Measurements from ENCODE around the gene CARM1.
A peak's percentile ranks its signal among the peaks of the same experiment; 100 is the strongest.
"Not testable (repeated sequence)": the region's sequence is repeated elsewhere in the genome, so short reads cannot be mapped to it uniquely, and the experiment has no call there.

The CARM1 gene

DNA sequence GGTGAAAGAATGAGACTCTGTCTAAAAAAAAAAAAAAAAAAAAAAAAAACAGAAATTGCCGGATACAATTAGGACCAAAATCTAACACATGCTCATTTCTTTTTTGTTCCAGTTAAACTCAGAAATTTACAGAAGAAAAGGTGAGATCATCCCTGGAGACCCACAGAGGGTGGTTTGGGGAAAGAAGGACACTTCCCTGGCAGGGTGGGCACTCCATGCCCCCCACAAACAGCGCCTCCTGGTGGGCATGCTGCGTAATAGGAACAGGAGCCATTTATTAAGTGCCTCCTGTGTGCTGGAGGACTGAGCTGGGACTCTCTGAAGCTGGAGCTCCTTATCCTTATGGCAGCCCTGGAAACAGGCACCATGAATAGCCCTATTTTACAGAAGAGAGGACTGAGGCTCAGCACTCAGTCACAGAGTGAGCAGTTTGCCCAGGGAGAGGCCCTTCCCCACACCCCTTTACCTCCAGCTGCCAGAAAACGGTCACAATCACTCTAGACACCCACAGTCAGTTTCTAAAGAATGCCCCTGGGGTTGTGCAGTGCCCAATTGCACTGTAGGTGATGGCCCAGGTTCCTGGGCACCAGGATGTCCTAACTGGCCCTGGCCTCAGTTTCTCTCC is 13.0 kb upstream of the CARM1 start:
- no peak overlapping the region for H3K27ac Mint-ChIP-seq
- no peaks in the 10 kb centered on the region for H3K27me3 Mint-ChIP-seq
- no peaks in the 10 kb centered on the region for H3K9me3 Mint-ChIP-seq
- no peaks in the 10 kb centered on the region for H3K36me3 Mint-ChIP-seq (ENCODE audit: low read depth)
- no peak overlapping the region for H3K4me3 Mint-ChIP-seq
- peaks cover 3% of the 10 kb centered on the region for H3K4me1 Mint-ChIP-seq (ENCODE audit: low read depth)

DNA sequence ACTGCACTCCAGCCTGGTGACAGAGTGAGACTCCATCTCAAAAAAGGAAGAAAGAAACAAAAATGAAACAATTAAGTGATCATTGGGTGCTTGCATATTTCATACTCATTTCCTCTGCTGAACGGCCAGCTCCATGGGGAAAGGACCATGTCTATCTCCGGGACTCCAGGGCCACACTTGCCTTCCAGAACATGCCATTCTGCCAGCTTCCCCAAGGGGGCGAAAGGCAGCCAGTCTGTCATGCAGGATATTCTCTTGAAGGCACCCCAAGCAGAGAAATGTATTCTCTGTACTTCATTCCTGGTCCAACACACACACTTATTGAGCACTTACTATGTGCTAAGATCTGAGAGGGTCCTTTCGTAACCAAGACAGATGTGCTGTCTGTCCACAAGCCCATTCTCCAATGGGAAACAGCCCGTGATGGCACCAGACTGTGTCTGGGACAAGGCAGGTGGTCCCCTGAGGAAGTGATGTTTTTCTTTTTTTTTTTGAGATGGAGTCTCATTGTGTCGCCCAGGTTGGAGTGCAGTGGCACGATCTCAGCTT is 10.2 kb upstream of the CARM1 start:
- Mint-ChIP-seq H3K27ac (no peak overlapping the region), H3K36me3 (ENCODE audit: low read depth) (no peaks in the 10 kb centered on the region), H3K27me3 (no peaks in the 10 kb centered on the region), H3K9me3 (no peaks in the 10 kb centered on the region), H3K4me1 (ENCODE audit: low read depth) (peaks cover 12% of the 10 kb centered on the region), H3K4me3 (no peak overlapping the region)

DNA sequence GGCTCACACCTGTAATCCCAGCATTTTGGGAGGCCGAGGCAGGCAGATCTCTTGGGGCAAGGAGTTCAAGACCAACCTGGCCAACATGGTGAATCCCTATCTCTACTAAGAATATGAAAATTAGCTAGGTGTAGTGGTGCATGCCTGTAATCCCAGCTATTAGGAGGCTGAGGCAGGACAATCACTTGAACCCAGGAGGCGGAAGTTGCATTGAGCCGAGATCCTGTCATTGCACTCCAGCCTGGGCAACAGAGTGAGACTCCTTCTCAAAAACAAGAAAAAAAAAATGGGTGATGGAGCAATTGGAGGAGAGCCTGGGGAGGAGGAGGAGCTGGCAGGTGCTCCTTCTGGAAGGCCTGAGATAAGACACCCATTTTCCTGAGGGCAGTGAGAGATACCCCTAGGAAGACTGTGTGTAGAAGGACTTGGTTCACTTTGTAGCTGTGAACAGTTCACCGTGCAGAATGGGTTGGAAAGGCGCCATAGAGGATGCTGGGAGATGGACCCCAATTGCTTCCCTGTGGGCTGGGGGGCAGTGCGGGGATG is 8.7 kb upstream of the CARM1 start:
- Mint-ChIP-seq H3K4me1 (ENCODE audit: low read depth) (peaks cover 12% of the 10 kb centered on the region), H3K27ac (no peak overlapping the region), H3K4me3 (no peak overlapping the region), H3K36me3 (ENCODE audit: low read depth) (no peaks in the 10 kb centered on the region), H3K9me3 (no peaks in the 10 kb centered on the region), H3K27me3 (no peaks in the 10 kb centered on the region)

DNA sequence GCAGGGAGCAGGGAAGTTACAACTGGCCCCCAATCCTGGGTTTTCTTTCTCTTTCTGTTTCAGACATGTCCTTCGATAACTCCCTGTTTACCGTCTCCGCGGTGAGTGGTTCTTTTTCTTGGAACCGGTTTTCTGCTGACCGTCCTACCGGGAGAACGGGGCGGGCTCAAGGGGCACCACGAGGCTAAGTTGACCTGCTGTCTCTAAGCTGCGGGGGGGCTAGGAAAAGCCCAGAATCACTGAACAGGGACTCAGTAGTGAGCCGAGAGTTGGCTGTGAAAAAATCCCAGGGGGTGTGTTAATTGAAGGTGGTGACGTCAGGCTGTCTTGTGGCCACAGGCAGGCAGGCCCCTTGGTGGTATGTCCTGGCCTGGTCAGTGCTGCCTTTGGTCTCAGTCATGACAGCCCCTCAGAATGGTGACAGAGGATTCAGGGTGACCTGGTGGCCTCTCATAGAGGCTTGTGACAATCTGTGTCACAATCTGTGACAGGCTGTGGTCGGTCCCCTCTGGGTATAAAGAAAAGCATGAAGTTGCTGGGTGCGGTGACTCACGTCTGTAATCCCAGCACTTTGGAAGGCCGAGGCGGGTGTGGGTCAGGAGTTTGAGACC is 8.1 kb upstream of the CARM1 start:
- Mint-ChIP-seq H3K27ac (no peak overlapping the region), H3K4me1 (ENCODE audit: low read depth) (peaks cover 18% of the 10 kb centered on the region), H3K36me3 (ENCODE audit: low read depth) (no peaks in the 10 kb centered on the region), H3K4me3 (no peak overlapping the region), H3K27me3 (no peaks in the 10 kb centered on the region), H3K9me3 (no peaks in the 10 kb centered on the region)

DNA sequence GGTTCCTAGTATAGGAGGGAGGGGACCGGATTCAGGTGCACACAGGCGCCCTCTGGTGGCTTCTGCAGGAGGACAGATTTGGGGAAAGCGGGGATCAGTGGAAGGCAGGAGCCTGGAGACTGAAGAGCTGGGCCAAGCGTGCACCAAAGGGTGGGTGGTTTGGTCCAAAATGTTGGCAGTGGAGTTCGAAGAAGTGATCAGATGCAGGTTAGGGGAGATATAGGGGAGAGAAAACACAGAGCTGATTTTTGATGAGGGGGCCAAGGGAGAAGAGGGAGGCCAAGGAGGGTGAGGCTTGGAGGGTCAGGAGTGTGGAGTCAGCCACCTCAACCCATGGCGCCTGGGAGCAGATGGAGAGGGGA is 6.8 kb upstream of the CARM1 start:
- Mint-ChIP-seq H3K27me3 (no peaks in the 10 kb centered on the region), H3K36me3 (ENCODE audit: low read depth) (no peaks in the 10 kb centered on the region), H3K4me3 (no peak overlapping the region), H3K4me1 (ENCODE audit: low read depth) (peaks cover 19% of the 10 kb centered on the region), H3K27ac (peak overlapping the region; percentile 46), H3K9me3 (no peaks in the 10 kb centered on the region)

DNA sequence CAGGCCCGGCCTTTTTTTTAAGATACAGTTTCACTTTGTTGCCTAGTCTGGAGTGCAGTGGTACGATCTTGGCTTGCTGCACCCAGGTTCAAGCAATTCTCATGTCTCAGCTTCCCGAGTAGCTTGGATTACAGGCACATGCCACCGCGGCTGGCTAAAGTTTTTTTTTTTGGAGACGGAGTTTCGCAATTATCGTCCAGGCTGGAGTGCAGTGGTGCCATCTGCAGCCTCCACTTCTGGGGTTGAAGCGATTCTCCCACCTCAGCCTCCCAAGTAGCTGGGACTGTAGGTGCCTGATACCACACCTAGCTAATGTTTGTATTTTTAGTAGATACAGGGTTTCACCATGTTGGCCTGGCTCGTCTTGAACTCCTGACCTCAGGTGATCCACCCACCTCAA is 4.9 kb upstream of the CARM1 start:
- no peak overlapping the region for H3K27ac Mint-ChIP-seq
- peaks cover 26% of the 10 kb centered on the region for H3K4me1 Mint-ChIP-seq (ENCODE audit: low read depth)
- no peaks in the 10 kb centered on the region for H3K9me3 Mint-ChIP-seq
- no peaks in the 10 kb centered on the region for H3K36me3 Mint-ChIP-seq (ENCODE audit: low read depth)
- H3K27me3 Mint-ChIP-seq, result no peaks in the 10 kb centered on the region
- no peak overlapping the region for H3K4me3 Mint-ChIP-seq

DNA sequence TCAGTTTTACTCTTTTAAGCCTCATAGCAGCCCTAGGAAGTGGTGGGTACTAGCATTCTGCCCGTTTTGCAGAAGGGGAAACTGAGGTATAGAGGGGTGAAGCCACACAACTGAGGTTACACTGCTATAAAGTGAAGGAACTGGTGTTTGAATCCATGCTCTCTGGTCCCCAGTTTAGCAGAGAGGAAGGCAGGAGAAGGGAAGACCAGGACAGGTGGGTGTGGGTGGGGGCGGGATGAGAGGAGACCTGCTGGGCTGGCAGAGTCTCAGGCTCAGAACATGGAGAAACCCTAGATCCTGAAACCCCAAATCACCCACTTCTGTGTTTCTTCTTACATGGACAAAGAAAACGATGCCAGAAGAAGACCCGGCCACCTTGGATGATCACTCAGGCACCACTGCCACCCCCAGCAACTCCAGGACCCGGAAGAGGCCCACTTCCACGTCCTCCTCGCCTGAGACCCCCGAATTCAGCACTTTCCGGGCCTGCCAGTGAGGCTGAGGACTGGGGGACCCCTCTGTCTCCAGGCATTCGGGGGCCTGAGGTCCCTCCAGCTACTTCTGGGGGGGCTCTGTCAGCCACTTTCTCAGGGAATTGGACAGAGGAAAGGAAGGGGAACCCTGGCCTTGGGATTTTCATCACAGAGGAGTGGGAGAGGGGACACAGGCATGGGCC is 2.3 kb upstream of the CARM1 start:
- Mint-ChIP-seq H3K4me3 (no peak overlapping the region), H3K4me1 (ENCODE audit: low read depth) (peaks cover 38% of the 10 kb centered on the region), H3K9me3 (no peaks in the 10 kb centered on the region), H3K27me3 (no peaks in the 10 kb centered on the region), H3K36me3 (ENCODE audit: low read depth) (no peaks in the 10 kb centered on the region), H3K27ac (no peak overlapping the region)

DNA sequence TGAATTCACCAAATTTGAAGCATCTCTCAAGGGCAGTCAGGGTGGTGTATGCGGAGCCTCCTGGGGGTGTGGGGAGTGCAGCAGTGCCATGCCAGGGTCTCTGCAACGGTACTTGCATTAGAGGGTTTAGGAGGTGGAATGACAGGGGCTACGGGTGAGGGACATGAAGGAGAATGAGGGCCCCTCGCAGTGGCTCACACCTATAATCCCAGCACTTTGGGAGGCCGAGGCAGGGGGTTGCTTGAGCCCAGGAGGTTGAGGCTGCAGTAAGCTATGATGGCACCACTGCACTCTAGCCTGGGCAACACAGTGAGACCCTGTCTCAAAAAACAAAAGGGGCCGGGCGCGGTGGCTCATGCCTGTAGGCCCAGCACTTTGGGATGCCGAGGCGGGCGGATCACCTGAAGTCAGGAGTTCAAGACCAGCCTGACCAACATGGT is 1.5 kb upstream of the CARM1 start:
- not testable (repeated sequence) for H3K36me3 Mint-ChIP-seq (ENCODE audit: low read depth); H3K9me3 Mint-ChIP-seq; H3K27me3 Mint-ChIP-seq; H3K27ac Mint-ChIP-seq
- peak overlapping the region; percentile 81 for H3K4me3 Mint-ChIP-seq
- peaks cover 33% of the 10 kb centered on the region for H3K4me1 Mint-ChIP-seq (ENCODE audit: low read depth)

DNA sequence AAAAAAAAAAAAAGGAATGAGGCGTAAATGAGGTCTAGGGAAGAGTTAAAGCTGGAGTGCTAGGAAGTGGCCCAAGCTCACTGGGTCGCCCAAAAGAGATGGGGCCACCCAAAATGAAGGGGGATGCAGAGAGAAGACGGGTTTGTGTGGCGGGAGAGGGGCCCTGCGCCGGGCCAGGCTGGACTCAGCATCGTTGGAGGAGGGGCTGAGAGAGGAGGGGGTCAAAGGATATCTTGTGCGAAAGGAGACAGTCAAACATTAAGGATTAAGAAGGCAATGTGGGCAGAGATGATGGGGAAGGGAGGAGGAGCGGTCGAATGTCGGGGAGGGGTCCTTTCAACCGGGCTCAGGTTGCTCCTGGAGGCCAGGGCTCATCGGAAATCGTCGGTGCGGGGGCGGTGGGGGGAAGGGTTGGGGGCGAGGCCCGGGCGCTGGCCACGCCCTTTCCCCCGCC is 825 bp upstream of the CARM1 start:
- H3K36me3 Mint-ChIP-seq (ENCODE audit: low read depth), result no peaks in the 10 kb centered on the region
- no peaks in the 10 kb centered on the region for H3K9me3 Mint-ChIP-seq
- peak overlapping the region; percentile 81 for H3K4me3 Mint-ChIP-seq
- H3K27me3 Mint-ChIP-seq, result no peaks in the 10 kb centered on the region
- peak overlapping the region; percentile 88 for H3K27ac Mint-ChIP-seq
- H3K4me1 Mint-ChIP-seq (ENCODE audit: low read depth), result peaks cover 33% of the 10 kb centered on the region

DNA sequence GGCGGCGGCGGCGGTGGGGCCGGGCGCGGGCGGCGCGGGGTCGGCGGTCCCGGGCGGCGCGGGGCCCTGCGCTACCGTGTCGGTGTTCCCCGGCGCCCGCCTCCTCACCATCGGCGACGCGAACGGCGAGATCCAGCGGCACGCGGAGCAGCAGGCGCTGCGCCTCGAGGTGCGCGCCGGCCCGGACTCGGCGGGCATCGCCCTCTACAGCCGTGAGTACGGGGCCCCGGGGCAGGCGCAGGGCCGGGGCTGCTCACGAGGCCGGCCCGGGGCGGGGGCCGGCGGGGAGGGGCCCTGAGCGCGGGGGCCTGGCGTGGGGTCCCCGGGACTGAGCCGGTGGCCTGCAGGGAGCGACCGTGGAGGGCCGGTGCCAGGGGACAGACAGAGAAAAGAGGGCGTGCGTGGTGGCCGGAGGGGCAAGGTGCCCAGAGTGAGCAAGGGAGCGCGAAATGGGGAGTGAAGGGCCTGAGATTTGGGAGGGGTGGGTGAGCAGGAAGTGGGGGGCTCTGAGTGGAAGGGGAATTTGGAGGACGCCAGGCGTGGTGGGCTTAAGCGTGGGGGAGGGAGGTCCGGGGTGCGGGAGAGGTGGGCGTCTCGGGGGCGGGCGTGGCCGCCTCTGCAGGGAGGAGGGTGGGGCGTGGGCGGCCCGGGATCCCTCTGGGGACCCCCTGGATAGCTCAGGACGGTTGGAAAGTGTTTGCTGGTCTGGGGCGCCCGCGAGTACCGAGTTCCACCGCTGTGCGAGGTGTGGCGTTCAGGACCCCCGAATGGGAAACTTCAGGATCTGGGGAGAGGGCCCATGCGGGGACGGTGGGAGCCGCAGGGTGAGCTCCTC is 575 bp downstream of the CARM1 start:
- Mint-ChIP-seq H3K9me3 (no peaks in the 10 kb centered on the region), H3K27me3 (no peaks in the 10 kb centered on the region), H3K27ac (peak overlapping the region; percentile 85), H3K36me3 (ENCODE audit: low read depth) (no peaks in the 10 kb centered on the region), H3K4me3 (peak overlapping the region; percentile 80), H3K4me1 (ENCODE audit: low read depth) (peaks cover 42% of the 10 kb centered on the region)

DNA sequence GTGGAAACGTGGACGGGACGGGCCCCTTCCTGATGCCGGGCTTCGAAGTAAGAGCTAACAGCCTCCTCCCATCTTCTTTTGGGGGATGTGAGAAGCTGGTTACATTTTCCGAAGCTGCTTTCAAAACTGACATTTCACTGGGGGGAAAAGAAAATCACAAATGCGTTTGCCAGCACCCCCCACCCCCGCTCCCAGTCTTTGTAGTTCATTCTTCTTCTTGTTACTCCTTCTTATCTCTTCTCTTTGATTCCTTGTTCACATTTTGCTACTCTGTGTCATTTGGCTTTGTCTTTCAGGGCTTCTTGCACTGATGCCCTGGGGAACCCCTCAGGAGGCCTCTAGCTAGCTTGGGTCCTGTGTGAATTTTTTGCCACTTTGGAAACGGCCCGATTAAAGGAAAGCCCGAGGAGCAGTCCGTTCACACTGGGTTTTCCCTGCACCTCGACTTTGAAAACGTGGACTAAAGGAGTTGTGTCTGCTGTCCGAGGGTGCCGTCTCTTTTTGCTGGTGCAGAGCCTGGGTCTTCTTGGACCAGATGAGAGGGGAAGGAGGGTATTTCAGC is 1.3 kb downstream of the CARM1 start:
- H3K9me3 Mint-ChIP-seq, result no peaks in the 10 kb centered on the region
- peaks cover 46% of the 10 kb centered on the region for H3K4me1 Mint-ChIP-seq (ENCODE audit: low read depth)
- H3K27me3 Mint-ChIP-seq, result no peaks in the 10 kb centered on the region
- H3K27ac Mint-ChIP-seq, result peak overlapping the region; percentile 85
- H3K36me3 Mint-ChIP-seq (ENCODE audit: low read depth), result no peaks in the 10 kb centered on the region
- peak overlapping the region; percentile 80 for H3K4me3 Mint-ChIP-seq

DNA sequence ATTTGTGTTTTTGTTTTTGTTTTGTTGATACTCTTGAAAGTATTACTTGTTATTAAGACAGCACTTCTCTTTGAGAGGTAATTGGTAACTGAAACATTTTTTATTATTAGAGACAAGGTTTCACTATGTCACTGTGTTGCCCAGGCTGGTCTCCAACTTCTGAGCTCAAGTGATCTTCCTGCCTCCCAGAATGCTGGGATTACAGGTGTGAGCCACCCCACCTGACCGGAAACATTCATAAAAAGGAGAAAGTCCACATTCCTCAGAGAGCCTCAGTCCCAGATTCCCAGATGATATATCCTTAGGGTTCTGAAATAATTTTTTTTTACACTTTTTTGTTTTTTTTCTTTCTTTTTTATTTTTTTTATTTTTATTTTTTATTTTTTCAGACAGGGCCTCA is 2.7 kb downstream of the CARM1 start:
- no peak overlapping the region for H3K27ac Mint-ChIP-seq
- H3K4me1 Mint-ChIP-seq (ENCODE audit: low read depth), result peaks cover 53% of the 10 kb centered on the region
- H3K4me3 Mint-ChIP-seq, result peak overlapping the region; percentile 47
- no peaks in the 10 kb centered on the region for H3K9me3 Mint-ChIP-seq
- peaks cover 1% of the 10 kb centered on the region for H3K36me3 Mint-ChIP-seq (ENCODE audit: low read depth)
- no peaks in the 10 kb centered on the region for H3K27me3 Mint-ChIP-seq

DNA sequence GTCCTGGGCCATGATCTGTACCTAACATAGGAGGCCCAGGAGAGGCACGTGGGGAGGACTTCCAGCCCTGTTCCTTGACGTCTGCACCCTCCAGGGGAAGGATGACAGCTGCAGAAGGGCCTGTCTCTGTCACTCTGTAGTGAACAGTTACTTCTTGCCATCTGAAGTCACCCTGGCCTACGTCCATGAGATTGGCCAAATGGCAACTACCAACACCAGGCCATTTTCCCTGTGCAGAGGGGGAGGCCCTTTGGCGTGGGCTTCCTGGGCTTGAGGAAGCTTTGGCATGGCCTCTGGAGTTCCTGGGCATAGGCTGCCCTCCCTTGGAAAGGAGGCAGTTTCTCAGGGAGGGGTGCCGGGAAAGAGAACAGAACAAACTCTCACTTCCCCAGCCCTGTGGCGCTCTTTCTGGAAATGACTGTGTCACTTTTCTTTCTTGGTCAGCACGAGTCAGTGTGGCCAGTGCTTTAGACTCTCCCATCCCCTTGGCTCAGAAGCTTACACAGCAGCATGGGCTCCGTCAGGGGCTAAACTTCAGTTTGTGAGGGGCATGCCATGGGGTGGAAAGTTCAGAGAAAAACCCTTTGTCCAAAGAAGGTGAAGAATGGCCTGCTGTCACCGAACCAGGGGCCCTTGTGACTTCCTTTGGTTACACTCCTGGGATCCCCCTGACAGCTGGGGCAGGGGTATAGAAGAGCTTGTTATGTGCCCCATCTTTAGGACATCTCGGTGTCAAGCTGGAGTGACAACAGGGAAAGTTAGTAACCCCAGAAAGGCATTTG is 5.3 kb downstream of the CARM1 start:
- peaks cover 5% of the 10 kb centered on the region for H3K36me3 Mint-ChIP-seq (ENCODE audit: low read depth)
- peaks cover 54% of the 10 kb centered on the region for H3K4me1 Mint-ChIP-seq (ENCODE audit: low read depth)
- H3K27me3 Mint-ChIP-seq, result no peaks in the 10 kb centered on the region
- H3K27ac Mint-ChIP-seq, result peak overlapping the region; percentile 56
- H3K9me3 Mint-ChIP-seq, result no peaks in the 10 kb centered on the region
- no peak overlapping the region for H3K4me3 Mint-ChIP-seq

DNA sequence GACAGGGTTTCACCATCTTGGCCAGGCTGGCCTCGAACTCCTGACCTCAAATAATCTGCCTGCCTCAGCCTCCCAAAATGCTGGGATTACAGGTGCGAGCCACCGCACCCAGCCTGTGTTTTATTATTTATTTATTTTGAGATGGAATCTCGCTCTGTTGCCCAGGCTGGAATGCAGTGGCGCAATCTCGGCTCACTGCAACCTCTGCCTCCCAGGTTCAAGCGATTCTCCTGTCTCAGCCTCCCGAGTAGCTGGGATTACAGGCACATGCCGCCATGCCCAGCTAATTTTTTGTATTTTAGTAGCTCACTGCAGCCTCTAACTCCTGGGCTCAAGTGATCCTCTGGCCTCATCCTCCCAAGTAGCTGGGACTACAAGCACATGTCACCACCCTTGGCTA is 6.3 kb downstream of the CARM1 start:
- not testable (repeated sequence) for H3K36me3 Mint-ChIP-seq (ENCODE audit: low read depth); H3K9me3 Mint-ChIP-seq; H3K27ac Mint-ChIP-seq; H3K27me3 Mint-ChIP-seq
- Mint-ChIP-seq H3K4me3 (peak overlapping the region; percentile 6), H3K4me1 (ENCODE audit: low read depth) (peaks cover 51% of the 10 kb centered on the region)

Data from stimulated activated naive CD8-positive, alpha-beta T cell treated with anti-CD3 and anti-CD28 coated beads, Interleukin-15, Interleukin-2, amounts not matched to agents 100 ng/mL and 50 ng/mL, for 24 hours (primary cell).